Uterus (tissue), 4 donors: ENCODE results near the gene PRRT1. TPM values are rescaled to one million over a fixed set of nuclear protein-coding genes. Genes with fewer than 3 reads are reported as not detected.
"Not testable (repeated sequence)": the region's sequence is repeated elsewhere in the genome, so short reads cannot be mapped to it uniquely, and the experiment has no call there.

Experiments
- DNase-seq, 2 donors: peaks; one replicate each; pipeline ENCODE4 v3.0.0-alpha.2; 2019 to 2020
- H3K27ac ChIP-seq, 2 donors: fragments of 200-600 bp; sonication (generic); 1 replicate in 1 of 2; 2 replicates in 1 of 2; pipeline ENCODE4 v1.5.1; 2016 to 2018
- H3K27me3 ChIP-seq, 2 donors: fragments of 200-600 bp; sonication (generic); one replicate each; pipeline ENCODE4 v1.5.1; 2018 to 2019; ENCODE audit warnings: control low read depth in 1 of 2
- H3K36me3 ChIP-seq, 2 donors: fragments of 200-600 bp; sonication (generic); one replicate each; pipeline ENCODE4 v1.5.1; 2019; ENCODE audit warnings: control low read depth in 1 of 2
- H3K4me1 ChIP-seq, 2 donors: fragments of 200-600 bp; sonication (generic); one replicate each; pipeline ENCODE4 v1.5.1; 2018 to 2019; ENCODE audit warnings: control low read depth in 1 of 2
- H3K4me3 ChIP-seq, 2 donors: fragments of 200-600 bp; sonication (generic); 1 replicate in 1 of 2; 2 replicates in 1 of 2; pipeline ENCODE4 v1.5.1; 2018 to 2019; ENCODE audit warnings: mild to moderate bottlenecking in 1 of 2
- H3K9me3 ChIP-seq, 2 donors: fragments of 200-600 bp; sonication (generic); one replicate each; pipeline ENCODE4 v1.5.1; 2019; ENCODE audit warnings: control low read depth in 1 of 2
- CTCF ChIP-seq, 4 experiments: fragments of 200-600 bp in 2 of 4; fragments of 450-650 bp in 2 of 4; sonication (generic) in 2 of 4; IDR thresholded peaks; one replicate each; pipeline ENCODE4 v1.5.1; 2016 to 2019; ENCODE audit warnings: antibody characterized with exemption in 4 of 4, mild to moderate bottlenecking in 2 of 4, moderate library complexity in 1 of 4
- POLR2A ChIP-seq, 2 donors: fragments of 450-650 bp; IDR thresholded peaks; one replicate each; pipeline ENCODE4 v1.6.1; 2016; ENCODE audit warnings: antibody characterized with exemption in 2 of 2, mild to moderate bottlenecking in 1 of 2, moderate library complexity in 1 of 2
- intact Hi-C: fragments of 100-400 bp; cut with DNase I; formaldehyde crosslinking; loops from one replicate; pipeline ENCODE4 v1.15.1; 2023; ENCODE audit warnings: low total_unique reads
- total RNA-seq, 4 donors: library from RNA; depleted of rRNA in 3 of 4; stranded (reverse); fragments of >200 nt in 3 of 4; gene quantifications; one replicate each; pipeline versions ENCODE4 v1.1.0 to v1.2.4, GENCODE V29; 2014 to 2023
- donor health status: DM: yes; HTN: yes; CAD: no.

PRRT1 gene
- total RNA-seq, 4 donors from 2014 or later = 8.0 to 9.4 TPM; not detected in 2

GRCh38 chr6:32187009-32187709 is 35.4 kb upstream of the PRRT1 start:
- Histone ChIP-seq H3K27ac (peak overlapping the region; percentile 83 to 100), H3K4me1 (no peaks in the 10 kb centered on the region), H3K4me3 (no peak overlapping the region), H3K27me3 (no peaks in the 10 kb centered on the region), H3K9me3 (no peaks in the 10 kb centered on the region), H3K36me3 (no peaks in the 10 kb centered on the region)
- no peak for TF ChIP-seq CTCF (IDR thresholded peaks at IDR 0.05)
- intact Hi-C loops = no loop called here
- DNase-seq = no peak

GRCh38 chr6:32186151-32186840 is 34.6 kb upstream of the PRRT1 start:
- DNase-seq, H3K4me3 ChIP-seq, intact Hi-C loops, H3K27me3 ChIP-seq, H3K9me3 ChIP-seq, H3K36me3 ChIP-seq, H3K4me1 ChIP-seq: not testable (repeated sequence)
- peak overlapping the region; percentile 83 to 100 for H3K27ac ChIP-seq

GRCh38 chr6:32185681-32186131 is 34.0 kb upstream of the PRRT1 start:
- H3K27me3 ChIP-seq, H3K4me3 ChIP-seq, H3K4me1 ChIP-seq, intact Hi-C loops, H3K9me3 ChIP-seq, H3K36me3 ChIP-seq: not testable (repeated sequence)
- H3K27ac ChIP-seq = peak overlapping the region; percentile 83 to 100
- DNase-seq = peak; percentile 87 to 95

- H3K36me3 ChIP-seq = no peaks in the 10 kb centered on the region
- no peak for TF ChIP-seq POLR2A (IDR thresholded peaks at IDR 0.05)
- no peak for TF ChIP-seq CTCF (IDR thresholded peaks at IDR 0.05)
- H3K9me3 ChIP-seq = no peaks in the 10 kb centered on the region
- no peak within 1 kb of the TSS for H3K4me3 ChIP-seq
- H3K4me1 ChIP-seq = peaks cover 7 to 10% of the 10 kb centered on the region in 2 donors
- no peaks in the 10 kb centered on the region for H3K27me3 ChIP-seq
- DNase-seq = no peak
- H3K27ac ChIP-seq = peak within 1 kb of the TSS; percentile 83 to 100
- intact Hi-C loops = no loop called here
Measured at GRCh38 chr6:32184084-32184640, 32.4 kb upstream of the PRRT1 start, which contains the start of gene AGER. Gene AGER, minus strand, starts transcription at chr6:32184253. Its CDS starts 31 bp downstream, at chr6:32184222.

GRCh38 chr6:32183483-32184083 is 31.8 kb upstream of the PRRT1 start:
- Histone ChIP-seq H3K4me1 (peaks cover 9 to 14% of the 10 kb centered on the region in 2 donors), H3K36me3 (no peaks in the 10 kb centered on the region)
- intact Hi-C loops = no loop called here

More at GRCh38 chr6:32183483-32184083, 31.8 kb upstream of the PRRT1 start:
- no peaks in the 10 kb centered on the region for H3K27me3 ChIP-seq
- TF ChIP-seq POLR2A (IDR thresholded peaks at IDR 0.05) (no peak), CTCF (IDR thresholded peaks at IDR 0.05) (no peak)
- H3K9me3 ChIP-seq = no peaks in the 10 kb centered on the region
- H3K27ac ChIP-seq = peak overlapping the region; percentile 83 to 100
- no peak overlapping the region for H3K4me3 ChIP-seq
- no peak for DNase-seq
